Measurements from ENCODE around the gene ZCCHC3.
"Not testable (repeated sequence)": the region's sequence is repeated elsewhere in the genome, so short reads cannot be mapped to it uniquely, and the experiment has no call there.

- TF ChIP-seq CTCF, POLR2A (IDR thresholded peaks at IDR 0.05): not testable (repeated sequence)
Observed at GRCh38 chr20:253447-253846, 43.9 kb upstream of the ZCCHC3 start.

Measured in testis (tissue), 2 donors.